T1000 (cell line): ENCODE results near the gene TOGARAM1.

Source experiments
- DNase-seq: peaks from one replicate; lab custom pipeline; 2025; ENCODE audit warnings: mixed read lengths; lab: John Stamatoyannopoulos, UW

Gene TOGARAM1

GRCh38 chr14:44961554-44962333 lies at the start of gene TOGARAM1, which contains the start of gene KLHL28:
TOGARAM1 (plus strand) TSS chr14:44962190; CDS start chr14:44962422, 232 bp downstream.
KLHL28 (minus strand) TSS chr14:44961947; CDS start chr14:44945928, 16,019 bp downstream.
- DNase-seq = peak; percentile 97

- no peak for DNase-seq
Observed at GRCh38 chr14:44914849-44915248, 47.1 kb upstream of the TOGARAM1 start.

- no peak for DNase-seq
Observed at GRCh38 chr14:44928793-44929192, 33.2 kb upstream of the TOGARAM1 start.

- DNase-seq = no peak
Observed at GRCh38 chr14:44935155-44935554, 26.8 kb upstream of the TOGARAM1 start.

- DNase-seq = no peak
Observed at GRCh38 chr14:44937547-44937946, 24.4 kb upstream of the TOGARAM1 start.

- no peak for DNase-seq
Observed at GRCh38 chr14:44940211-44940610, 21.8 kb upstream of the TOGARAM1 start.

GRCh38 chr14:44940944-44941343 lies 21.0 kb upstream of the TOGARAM1 start:
- DNase-seq = no peak

GRCh38 chr14:44941591-44941990 lies 20.4 kb upstream of the TOGARAM1 start:
- no peak for DNase-seq

GRCh38 chr14:44942436-44942835 lies 19.6 kb upstream of the TOGARAM1 start:
- no peak for DNase-seq

- DNase-seq = no peak
Observed at GRCh38 chr14:44944107-44944506, 17.9 kb upstream of the TOGARAM1 start.

- no peak for DNase-seq
Observed at GRCh38 chr14:44945264-44945663, 16.7 kb upstream of the TOGARAM1 start.

- no peak for DNase-seq
Observed at GRCh38 chr14:44951051-44951450, 10.9 kb upstream of the TOGARAM1 start.

GRCh38 chr14:44952391-44953110 lies 9.4 kb upstream of the TOGARAM1 start:
- DNase-seq = no peak

GRCh38 chr14:44954750-44955149 lies 7.2 kb upstream of the TOGARAM1 start:
- no peak for DNase-seq

- DNase-seq = no peak
Observed at GRCh38 chr14:44955528-44955927, 6.5 kb upstream of the TOGARAM1 start.

- DNase-seq = no peak
Observed at GRCh38 chr14:44956866-44957265, 5.1 kb upstream of the TOGARAM1 start.

- DNase-seq = no peak
Observed at GRCh38 chr14:44959538-44959937, 2.5 kb upstream of the TOGARAM1 start.

- no peak for DNase-seq
Observed at GRCh38 chr14:44960146-44960545, 1.8 kb upstream of the TOGARAM1 start.

- DNase-seq = no peak
Observed at GRCh38 chr14:44960646-44961045, 1.3 kb upstream of the TOGARAM1 start.

GRCh38 chr14:44961151-44961553 lies 838 bp upstream of the TOGARAM1 start:
- DNase-seq = no peak

- DNase-seq = no peak
Observed at GRCh38 chr14:44962334-44963043, 499 bp downstream of the TOGARAM1 start.

- DNase-seq = no peak
Observed at GRCh38 chr14:44963044-44963528, 1.1 kb downstream of the TOGARAM1 start.
